Measurements from ENCODE around the gene TSPAN9. TPM values are rescaled to one million over a fixed set of nuclear protein-coding genes. Genes with fewer than 3 reads are reported as not detected.

The TSPAN9 gene
- polyA plus RNA-seq, 1 of the 3 experiments (the other 2 are of a cell fraction) = 34.9 TPM

GRCh38 chr12:3086729-3087323, 9.6 kb downstream of the TSPAN9 start (continued):
- TF ChIP-seq ZBTB33 (IDR thresholded peaks at IDR 0.05; ENCODE audit: borderline replicate concordance, low read depth) (no peak), GABPA (IDR thresholded peaks at IDR 0.05; ENCODE audit: low read depth) (no peak), CHD2 (IDR thresholded peaks at IDR 0.05; ENCODE audit: low read length, partially characterized antibody) (no peak), FOXM1 (IDR thresholded peaks at IDR 0.05; ENCODE audit: low read depth) (no peak)

DNA sequence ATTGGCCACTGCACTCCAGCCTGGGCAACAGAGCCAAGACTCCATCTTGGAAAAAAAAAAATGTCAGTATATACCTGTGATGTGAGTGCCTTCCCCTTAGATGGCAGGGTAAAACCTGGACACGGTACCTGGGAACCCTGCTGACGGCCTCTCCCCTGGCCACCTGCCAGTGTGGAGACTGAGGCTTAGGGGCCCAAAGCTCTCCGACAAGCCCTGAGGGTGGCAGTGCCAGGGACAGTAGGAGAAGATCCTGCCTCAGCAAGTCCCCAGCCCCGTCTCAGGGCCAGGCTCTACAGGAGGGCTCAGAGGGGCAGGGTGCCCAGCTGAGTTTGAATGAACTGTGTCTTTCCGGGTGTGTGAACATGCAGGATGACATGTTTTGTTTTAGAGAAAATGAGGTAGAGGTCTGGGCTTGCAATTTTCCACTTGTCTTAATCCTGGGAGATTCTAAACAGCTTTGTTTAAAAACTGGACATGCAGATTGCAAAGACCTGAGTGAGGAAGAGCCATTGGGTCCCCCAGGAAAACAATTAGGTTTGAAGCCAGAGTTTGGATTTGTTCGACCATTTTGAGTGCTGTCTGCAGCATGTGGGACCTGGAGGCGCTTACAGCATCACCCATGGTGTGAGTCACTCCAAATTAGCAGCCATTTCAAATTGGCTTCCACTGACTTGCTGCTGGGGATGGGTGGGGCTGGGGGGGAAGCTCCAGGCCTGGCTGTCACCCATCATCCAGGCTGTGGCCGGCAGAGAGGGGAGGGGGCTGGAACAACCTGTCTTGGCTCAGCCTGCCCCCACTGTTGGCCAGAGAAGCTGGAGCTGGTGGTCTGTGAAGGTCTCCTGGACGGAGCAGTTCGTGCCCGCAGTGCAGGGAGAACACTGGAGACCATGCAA, 10.8 kb downstream of the TSPAN9 start:
- Histone ChIP-seq H3K9ac (no peak overlapping the region), H3K36me3 (replicated peaks in 1 of 2; ENCODE audit: control insufficient read depth in 1 of 2, insufficient read depth in 2 of 2, low read length in 1 of 2) (no peaks in the 10 kb centered on the region), H3K9me2 (no peaks in the 10 kb centered on the region), H3K27me3 (ENCODE audit: insufficient read depth) (no peaks in the 10 kb centered on the region), H3K9me3 (no peaks in the 10 kb centered on the region), H3K4me1 (ENCODE audit: control insufficient read depth in 1 of 2, insufficient read depth in 2 of 2, low read depth in 1 of 2, low read length in 1 of 2) (peaks cover 0 to 21% of the 10 kb centered on the region in 2 experiments; a peak in 2 of 4 replicates), H3K27ac (ENCODE audit: low read depth in 2 of 2, low read length in 1 of 2) (no peak overlapping the region), H3F3A (replicated peaks; ENCODE audit: insufficient read depth) (no peaks in the 10 kb centered on the region), H4K20me1 (ENCODE audit: insufficient read depth) (no peaks in the 10 kb centered on the region), H2AFZ (ENCODE audit: low read depth) (no peak overlapping the region), H3K79me2 (ENCODE audit: insufficient read depth) (no peaks in the 10 kb centered on the region), H3K4me3 (ENCODE audit: low read depth in 2 of 2, low read length in 1 of 2) (no peak overlapping the region), H3K4me2 (no peak overlapping the region)
- TF ChIP-seq ZBTB33 (IDR thresholded peaks at IDR 0.05; ENCODE audit: borderline replicate concordance, low read depth) (no peak), RAD21 (IDR thresholded peaks at IDR 0.05; ENCODE audit: low read length) (no peak), SIN3A (IDR thresholded peaks at IDR 0.05; ENCODE audit: borderline replicate concordance, low read depth, low read length) (no peak), PBX3 (IDR thresholded peaks at IDR 0.05) (no peak), RCOR1 (IDR thresholded peaks at IDR 0.05; ENCODE audit: low read length) (no peak)
- TF ChIP-seq, protein P1, sequence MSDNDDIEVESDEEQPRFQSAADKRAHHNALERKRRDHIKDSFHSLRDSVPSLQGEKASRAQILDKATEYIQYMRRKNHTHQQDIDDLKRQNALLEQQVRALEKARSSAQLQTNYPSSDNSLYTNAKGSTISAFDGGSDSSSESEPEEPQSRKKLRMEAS (IDR thresholded peaks at IDR 0.05; ENCODE audit: low read depth) = no peak
- 87% methylated on average over 10 of the region's 11 CpGs for WGBS (ENCODE audit: low lambda C conversion rate)
- CTCF ChIA-PET = interaction anchor here (0.9 to 2.8 kb wide), 4 partner anchors 12 to 212 kb away, joined by 3 to 8 read pairs (median 4); no protein-coding TSS in a partner anchor
- no peak for DNase-seq
- POLR2A ChIA-PET = no interaction called here

All from SK-N-SH (cell line).